Prostate gland (tissue), 2 donors: ENCODE data around the gene LRFN4.
"Not testable (repeated sequence)": the region's sequence is repeated elsewhere in the genome, so short reads cannot be mapped to it uniquely, and the experiment has no call there.

Experiments used
- POLR2A ChIP-seq: fragments of 450-650 bp; IDR thresholded peaks from one replicate; pipeline ENCODE4 v1.6.1; 2016; ENCODE audit warnings: antibody characterized with exemption, mild to moderate bottlenecking
- POLR2AphosphoS5 ChIP-seq: sonication (generic); formaldehyde crosslinking; IDR thresholded peaks from one replicate; pipeline ENCODE4 v1.6.1; 2017; ENCODE audit warnings: antibody characterized with exemption
- TF ChIP-seq, protein P1 (sequence below), 4 experiments: fragments of 200-600 bp in 2 of 4; fragments of 450-650 bp in 2 of 4; sonication (generic) in 2 of 4; IDR thresholded peaks; 1 replicate in 3 of 4; 2 replicates in 1 of 4; pipeline ENCODE4 v1.5.1; 2016 to 2019; ENCODE audit warnings: antibody characterized with exemption in 4 of 4, mild to moderate bottlenecking in 2 of 4, moderate library complexity in 2 of 4

DNA sequence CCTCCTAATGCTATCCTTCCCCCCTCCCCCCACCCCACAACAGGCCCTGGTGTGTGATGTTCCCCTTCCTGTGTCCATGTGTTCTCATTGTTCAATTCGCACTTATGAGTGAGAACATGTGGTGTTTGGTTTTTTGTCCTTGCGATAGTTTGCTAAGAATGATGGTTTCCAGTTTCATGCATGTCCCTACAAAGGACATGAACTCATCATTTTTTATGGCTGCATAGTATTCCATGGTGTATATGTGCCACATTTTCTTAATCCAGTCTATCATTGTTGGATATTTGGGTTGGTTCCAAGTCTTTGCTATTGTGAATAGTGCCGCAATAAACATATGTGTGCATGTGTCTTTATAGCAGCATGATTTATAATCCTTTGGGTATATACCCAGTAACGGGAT lies 32.3 kb upstream of the LRFN4 start:
- TF ChIP-seq, protein P1, sequence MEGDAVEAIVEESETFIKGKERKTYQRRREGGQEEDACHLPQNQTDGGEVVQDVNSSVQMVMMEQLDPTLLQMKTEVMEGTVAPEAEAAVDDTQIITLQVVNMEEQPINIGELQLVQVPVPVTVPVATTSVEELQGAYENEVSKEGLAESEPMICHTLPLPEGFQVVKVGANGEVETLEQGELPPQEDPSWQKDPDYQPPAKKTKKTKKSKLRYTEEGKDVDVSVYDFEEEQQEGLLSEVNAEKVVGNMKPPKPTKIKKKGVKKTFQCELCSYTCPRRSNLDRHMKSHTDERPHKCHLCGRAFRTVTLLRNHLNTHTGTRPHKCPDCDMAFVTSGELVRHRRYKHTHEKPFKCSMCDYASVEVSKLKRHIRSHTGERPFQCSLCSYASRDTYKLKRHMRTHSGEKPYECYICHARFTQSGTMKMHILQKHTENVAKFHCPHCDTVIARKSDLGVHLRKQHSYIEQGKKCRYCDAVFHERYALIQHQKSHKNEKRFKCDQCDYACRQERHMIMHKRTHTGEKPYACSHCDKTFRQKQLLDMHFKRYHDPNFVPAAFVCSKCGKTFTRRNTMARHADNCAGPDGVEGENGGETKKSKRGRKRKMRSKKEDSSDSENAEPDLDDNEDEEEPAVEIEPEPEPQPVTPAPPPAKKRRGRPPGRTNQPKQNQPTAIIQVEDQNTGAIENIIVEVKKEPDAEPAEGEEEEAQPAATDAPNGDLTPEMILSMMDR (IDR thresholded peaks at IDR 0.05), result not testable (repeated sequence)
- not testable (repeated sequence) for TF ChIP-seq POLR2A, POLR2AphosphoS5
